HG02763 (cell line): ENCODE data around the gene PRDX2.
A peak's percentile ranks its signal among the peaks of the same experiment; 100 is the strongest.

Experiments used
- ATAC-seq: cut with Tn5 transposase; IDR thresholded peaks from one replicate; pipeline ENCODE4 v1.9.1; 2021; ENCODE audit warnings: mild to moderate bottlenecking, moderate library complexity; ENCODE audit not compliant: unreplicated experiment

The PRDX2 gene

GRCh38 chr19:12783291-12783848 lies 18.2 kb downstream of the PRDX2 start:
- no peak for ATAC-seq

GRCh38 chr19:12782424-12783290 lies 18.9 kb downstream of the PRDX2 start:
- ATAC-seq = peak; percentile 56

- no peak for ATAC-seq
Observed at GRCh38 chr19:12782174-12782423, 19.5 kb downstream of the PRDX2 start.

GRCh38 chr19:12779162-12779993 lies 22.2 kb downstream of the PRDX2 start:
- ATAC-seq = no peak

- no peak for ATAC-seq
Observed at GRCh38 chr19:12778905-12779161, 22.8 kb downstream of the PRDX2 start.

- no peak for ATAC-seq
Observed at GRCh38 chr19:12778017-12778904, 23.3 kb downstream of the PRDX2 start.

GRCh38 chr19:12777217-12778016 lies 24.2 kb downstream of the PRDX2 start:
- peak; percentile 28 for ATAC-seq

GRCh38 chr19:12774588-12775555 lies 26.7 kb downstream of the PRDX2 start, which contains the start of gene HOOK2:
HOOK2 (minus strand) TSS chr19:12775552; CDS start chr19:12775449, 103 bp downstream.
- ATAC-seq = peak; percentile 3

GRCh38 chr19:12773571-12773970 lies 28.0 kb downstream of the PRDX2 start:
- no peak for ATAC-seq

GRCh38 chr19:12772323-12772722 lies 29.3 kb downstream of the PRDX2 start:
- no peak for ATAC-seq

- no peak for ATAC-seq
Observed at GRCh38 chr19:12770922-12771321, 30.7 kb downstream of the PRDX2 start.

GRCh38 chr19:12769689-12770088 lies 31.9 kb downstream of the PRDX2 start:
- no peak for ATAC-seq

GRCh38 chr19:12767666-12768065 lies 33.9 kb downstream of the PRDX2 start:
- ATAC-seq = no peak

GRCh38 chr19:12767150-12767549 lies 34.5 kb downstream of the PRDX2 start:
- ATAC-seq = no peak

GRCh38 chr19:12766051-12766521 lies 35.5 kb downstream of the PRDX2 start:
- peak; percentile 53 for ATAC-seq

GRCh38 chr19:12764698-12765097 lies 36.9 kb downstream of the PRDX2 start:
- ATAC-seq = no peak

- ATAC-seq = no peak
Observed at GRCh38 chr19:12763100-12763499, 38.5 kb downstream of the PRDX2 start.

- no peak for ATAC-seq
Observed at GRCh38 chr19:12759686-12760085, 41.9 kb downstream of the PRDX2 start.
